HG02885 (cell line): ENCODE measurements around the gene ADGRA1.

Experiments
- ATAC-seq: cut with Tn5 transposase; IDR thresholded peaks from one replicate; pipeline ENCODE4 v1.9.1; 2021; ENCODE audit warnings: mild to moderate bottlenecking; ENCODE audit not compliant: unreplicated experiment, poor library complexity

The ADGRA1 gene, protein sequence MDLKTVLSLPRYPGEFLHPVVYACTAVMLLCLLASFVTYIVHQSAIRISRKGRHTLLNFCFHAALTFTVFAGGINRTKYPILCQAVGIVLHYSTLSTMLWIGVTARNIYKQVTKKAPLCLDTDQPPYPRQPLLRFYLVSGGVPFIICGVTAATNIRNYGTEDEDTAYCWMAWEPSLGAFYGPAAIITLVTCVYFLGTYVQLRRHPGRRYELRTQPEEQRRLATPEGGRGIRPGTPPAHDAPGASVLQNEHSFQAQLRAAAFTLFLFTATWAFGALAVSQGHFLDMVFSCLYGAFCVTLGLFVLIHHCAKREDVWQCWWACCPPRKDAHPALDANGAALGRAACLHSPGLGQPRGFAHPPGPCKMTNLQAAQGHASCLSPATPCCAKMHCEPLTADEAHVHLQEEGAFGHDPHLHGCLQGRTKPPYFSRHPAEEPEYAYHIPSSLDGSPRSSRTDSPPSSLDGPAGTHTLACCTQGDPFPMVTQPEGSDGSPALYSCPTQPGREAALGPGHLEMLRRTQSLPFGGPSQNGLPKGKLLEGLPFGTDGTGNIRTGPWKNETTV

DNA sequence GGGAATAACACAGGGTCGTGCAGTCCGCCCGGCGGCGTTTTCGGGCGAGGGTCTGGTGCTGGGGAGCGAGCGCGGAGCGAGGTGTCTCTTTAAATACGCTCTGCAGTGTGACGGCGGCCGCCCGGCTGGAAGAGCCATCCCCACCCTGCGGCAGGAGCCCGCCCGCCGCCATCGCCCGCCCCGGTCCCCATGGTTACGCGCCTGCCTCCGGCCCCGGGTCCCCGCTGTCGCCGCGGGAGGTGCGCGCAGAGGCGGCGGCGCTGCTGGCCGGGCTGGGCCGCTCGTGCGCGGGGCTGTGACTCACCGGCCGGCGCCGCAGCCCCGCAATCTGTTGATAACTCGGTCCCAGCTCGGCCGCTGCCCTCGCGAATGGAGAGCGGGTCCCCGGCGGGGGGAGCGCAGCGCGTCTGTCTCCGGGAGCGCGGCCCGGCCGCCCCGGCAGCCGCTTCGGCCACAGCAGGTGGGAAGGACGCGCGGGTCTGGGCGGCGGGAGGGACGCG is at the start of gene ADGRA1:
TSS of gene ADGRA1 (plus strand) at position 246 of the 500 bp plus-strand sequence. CDS start 986 bp downstream, outside the sequence.
- ATAC-seq: no peak

DNA sequence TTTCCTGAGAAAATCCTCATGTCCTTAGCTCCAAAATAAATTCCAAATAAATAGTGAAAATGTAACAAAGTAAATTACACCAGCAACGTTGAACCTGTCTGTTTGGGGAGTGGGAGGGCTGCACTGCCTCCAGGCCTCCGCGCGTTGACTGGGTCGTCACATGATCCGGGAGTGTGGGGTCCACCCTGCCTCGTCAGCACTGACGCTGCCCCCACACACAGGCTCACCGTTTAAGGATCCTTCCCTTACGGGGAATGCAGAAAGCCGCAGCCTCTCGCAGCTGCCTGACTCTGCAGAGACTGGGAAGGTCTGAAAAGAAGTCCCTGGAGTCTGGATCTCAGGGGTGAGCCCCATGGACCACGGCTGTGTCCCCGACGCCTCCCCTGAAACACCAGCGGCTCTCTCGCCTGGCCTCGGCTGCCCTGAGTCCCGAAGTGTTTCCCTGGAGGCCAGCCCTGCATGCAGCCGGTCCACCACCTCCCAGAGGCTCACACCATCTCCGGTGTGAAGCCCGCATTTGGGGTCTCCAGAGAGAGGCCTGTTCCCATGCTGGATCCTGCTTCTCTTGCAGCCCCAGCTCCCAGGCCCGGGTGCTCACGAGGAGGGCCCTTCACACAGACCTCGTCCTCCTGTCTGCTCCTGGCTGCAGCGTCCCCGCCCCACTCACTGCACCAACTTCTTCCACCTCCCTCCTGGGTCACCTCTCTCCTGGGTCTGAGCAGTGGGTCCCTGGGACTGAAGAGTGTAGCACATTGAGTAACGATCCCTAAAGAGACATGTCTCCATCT is 49.5 kb upstream of the ADGRA1 start:
- no peak for ATAC-seq

DNA sequence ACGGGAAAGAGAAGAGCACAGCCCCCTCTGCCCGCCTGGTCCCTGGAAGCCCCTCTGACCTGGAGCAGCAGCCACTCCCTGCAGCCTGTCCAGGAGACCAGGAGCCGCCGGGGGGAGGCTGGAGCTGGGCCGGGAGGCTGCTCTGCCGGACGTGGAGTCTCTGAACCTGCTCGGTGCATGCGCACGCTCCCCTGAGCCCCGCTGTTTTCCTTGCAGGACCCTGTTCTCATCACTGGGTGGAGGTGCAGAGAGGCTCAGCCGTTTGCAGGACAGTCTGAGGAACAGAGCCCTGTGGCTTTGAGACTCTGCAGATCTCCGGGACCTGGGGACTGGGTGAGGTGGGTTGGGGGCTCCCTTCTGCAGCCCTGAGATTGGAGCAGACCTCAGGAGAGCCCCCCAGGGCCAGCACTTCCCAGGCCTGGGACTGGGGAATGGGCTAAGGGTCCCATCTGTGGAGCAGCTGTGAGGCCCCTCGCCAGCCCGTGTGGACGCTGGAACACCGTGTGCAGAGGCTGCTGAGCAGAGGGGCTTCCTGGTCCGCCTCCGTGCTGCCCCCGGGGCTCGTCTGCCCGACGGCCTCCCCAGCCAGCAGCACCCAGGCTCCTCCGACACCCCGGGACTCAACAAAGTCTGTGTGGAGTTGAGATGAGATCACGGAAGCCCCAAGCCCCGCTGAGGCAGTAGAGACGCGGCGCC is 48.5 kb upstream of the ADGRA1 start:
- ATAC-seq: no peak

DNA sequence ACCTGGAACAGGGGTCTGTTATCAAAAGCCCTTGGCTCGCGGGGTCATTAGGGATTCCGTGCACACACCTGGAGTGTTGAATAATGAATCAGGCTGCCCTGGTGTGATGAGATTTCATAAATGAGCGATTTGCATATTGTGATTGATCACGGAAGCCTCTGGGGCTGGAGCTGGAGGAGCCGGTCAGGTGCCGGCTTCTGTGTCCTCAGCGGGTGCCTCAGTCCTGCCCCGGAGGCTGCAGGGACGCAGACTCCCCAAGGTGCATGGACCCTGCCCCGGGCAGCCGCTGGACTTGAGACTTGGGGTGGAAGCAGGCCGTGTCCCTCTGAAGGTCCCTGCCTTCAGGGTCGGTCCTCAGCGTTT is 47.9 kb upstream of the ADGRA1 start:
- ATAC-seq: no peak

DNA sequence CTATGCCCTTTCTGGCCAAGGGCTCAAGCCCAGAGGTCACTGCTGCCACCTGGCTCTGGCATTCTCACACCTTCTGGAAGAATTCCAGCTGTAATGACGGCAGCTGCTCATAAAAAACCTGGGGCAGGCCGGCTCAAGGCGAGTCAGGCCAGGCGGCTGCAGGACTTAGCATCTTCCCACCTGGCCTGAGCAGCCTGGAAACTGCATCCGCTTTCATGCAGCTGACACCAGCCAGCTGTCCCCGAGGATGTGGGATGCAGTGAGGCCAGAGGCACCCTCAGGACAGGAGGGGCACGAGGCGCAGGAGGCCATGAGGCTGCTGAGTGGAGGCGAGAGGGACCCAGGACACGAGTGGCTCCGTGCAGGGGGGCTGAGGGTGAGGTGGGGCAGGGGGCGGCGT is 47.5 kb upstream of the ADGRA1 start:
- no peak for ATAC-seq

DNA sequence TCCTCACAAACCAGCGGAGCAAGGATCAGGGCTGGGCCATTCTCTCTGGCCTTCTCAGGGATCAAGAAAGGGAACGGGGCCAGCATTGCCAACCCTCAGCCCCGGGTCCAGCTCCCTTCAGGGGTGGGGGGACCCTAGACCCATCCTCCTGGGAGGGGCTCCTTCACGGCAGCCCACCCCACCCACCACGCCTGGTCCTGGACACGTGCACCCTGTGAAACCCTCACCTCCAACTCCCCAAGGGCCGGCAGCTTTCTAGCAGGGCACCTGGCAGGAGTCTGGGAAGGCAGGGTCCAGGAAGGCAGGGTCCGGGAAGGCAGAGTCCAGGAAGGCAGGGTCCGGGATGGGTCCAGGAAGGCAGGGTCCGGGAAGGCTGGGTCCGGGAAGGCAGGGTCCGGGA is 46.6 kb upstream of the ADGRA1 start:
- no peak for ATAC-seq

DNA sequence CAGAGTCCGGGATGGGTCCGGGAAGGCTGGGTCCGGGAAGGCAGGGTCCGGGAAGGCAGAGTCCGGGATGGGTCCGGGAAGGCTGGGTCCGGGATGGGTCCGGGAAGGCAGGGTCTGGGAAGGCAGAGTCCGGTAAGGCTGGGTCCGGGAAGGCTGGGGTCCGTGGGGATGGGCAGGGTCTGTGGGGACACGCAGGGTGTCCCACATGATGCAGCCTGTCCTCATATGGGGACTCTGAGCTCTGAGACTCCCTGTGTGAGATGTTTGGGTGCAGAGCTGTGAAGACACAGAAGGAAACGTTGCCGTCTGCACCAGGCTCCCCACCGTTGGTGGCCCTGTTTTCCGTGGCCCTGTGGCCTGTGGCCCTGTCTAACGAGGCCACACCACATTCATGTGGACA is 45.7 kb upstream of the ADGRA1 start:
- ATAC-seq: no peak

DNA sequence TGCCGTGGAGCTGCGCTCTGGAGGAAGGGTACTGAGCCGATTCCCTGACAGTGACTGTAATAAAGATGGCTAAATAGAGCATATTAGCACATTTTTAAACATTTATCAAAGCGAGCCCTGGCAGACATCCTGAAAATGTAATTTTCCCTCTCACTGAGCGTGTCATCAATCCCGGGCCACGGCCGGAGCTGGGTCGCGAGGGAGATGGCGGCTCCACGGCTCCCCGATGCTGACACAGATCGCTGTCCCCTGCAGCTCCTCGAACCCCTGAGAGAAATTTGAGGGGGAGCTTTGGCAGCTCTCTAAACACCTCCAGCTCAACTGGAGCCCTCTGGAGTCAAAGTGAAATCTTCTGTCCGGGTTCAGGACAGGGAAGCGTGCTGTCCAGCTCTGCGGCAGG is 44.9 kb upstream of the ADGRA1 start:
- no peak for ATAC-seq

DNA sequence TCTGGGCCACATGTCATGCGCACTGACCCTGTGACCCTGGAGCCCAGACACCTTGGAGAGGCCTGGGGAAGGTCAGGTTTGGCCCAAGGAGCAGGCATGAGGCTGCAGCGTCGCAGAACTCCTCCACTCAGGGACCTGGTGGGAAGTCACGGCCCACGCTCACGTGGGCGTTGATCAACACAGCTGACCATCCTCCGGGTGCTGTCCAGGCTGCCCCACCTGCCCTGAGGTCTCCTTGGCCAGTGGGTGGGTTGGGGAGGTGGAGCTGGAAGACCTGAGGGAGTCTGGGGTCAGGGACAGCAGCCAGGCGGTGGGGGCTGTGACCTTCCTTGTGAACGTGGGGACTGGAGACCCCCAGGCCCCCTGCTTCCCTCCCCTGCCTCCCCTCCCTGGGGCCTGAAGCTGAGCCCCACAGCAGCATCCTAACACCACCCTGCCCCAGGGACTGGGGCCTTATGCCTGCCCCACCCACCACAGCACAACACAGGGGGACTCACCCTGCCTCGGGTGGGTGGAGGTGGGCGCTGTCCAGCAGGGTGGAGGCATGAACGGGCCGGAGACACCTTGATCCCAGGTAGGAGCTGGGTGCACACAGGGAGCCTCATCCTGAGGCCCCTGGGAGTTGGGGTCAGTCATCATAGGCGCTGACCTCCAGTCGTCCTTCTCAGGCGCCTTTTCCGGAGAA is 44.0 kb upstream of the ADGRA1 start:
- ATAC-seq: no peak

DNA sequence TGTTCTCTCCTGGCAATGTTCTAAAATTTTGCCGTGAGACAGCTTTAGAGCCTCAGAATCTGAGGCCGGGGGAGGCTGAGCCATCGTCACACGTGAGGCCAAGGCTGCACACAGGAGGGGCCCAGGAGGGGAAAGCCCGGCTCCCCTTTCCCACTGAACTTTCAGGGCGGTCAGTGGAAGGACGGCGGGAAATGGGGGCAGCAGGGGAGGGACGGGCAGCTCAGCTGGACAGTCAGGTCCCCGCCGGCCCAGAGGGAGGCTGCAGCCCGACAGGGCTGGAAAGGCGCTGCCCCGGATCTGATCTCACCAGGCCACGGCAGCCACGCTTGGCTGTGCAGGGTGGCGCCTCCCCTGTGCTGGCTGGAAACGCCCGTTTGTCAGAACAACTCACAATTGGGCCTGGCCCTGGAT is 43.3 kb upstream of the ADGRA1 start:
- ATAC-seq: no peak

DNA sequence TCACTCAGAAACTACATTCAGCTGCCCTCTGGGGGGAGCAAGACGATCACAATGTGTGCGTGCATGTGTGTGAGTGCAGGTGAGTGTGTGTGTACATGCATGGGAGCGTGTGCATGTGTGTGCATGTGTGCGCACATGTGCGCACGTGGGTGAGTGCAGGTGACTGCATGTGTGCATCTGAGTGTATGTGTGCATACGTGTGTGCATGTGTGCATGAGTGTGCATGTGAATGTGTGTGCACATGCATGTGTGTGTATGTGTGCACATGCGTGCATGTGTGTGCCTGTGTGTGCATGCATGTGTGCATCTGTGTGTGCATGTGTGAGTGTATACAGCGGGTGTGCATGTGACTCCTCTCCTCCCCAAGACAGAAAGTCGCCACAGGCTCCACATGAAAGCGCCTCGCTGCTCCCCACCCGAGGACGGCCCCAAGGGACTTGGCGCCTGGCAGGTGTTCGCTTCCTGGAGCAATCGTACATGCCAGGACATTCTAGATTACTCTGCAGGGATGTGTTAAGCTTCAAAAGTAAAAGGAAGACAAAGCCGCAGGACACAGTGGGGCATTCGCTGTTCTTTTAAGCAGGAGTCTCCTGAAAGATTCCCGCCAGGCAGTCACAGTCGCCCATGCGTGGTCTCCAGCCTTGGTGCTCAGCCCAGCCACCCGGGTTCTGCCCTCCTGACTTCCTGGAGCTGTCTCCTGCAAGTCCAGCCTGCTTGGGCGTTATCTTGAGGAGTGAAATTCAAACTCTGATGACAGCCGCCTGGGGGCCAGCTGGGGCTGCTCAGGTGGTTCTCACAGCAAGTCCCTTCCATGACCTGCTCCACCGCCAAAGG is 42.0 kb upstream of the ADGRA1 start:
- no peak for ATAC-seq

DNA sequence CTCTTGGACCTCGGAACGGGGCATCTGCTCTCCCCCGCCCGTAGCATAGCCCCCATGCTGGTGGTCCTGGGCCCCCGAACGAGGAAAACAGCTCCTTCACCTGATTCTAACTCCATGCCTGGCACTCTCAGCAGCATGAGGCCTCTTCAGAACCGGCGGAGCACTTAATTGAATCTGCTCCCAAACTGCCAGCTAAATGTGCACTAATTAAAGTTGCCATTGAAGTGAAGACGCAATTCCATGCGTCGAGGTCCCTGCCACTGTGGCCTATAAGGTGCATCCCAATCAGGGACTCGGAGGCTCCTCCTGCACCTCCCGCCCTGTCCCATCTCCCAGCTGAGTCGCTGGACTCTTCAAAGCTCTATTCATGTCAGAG is 41.3 kb upstream of the ADGRA1 start:
- no peak for ATAC-seq

DNA sequence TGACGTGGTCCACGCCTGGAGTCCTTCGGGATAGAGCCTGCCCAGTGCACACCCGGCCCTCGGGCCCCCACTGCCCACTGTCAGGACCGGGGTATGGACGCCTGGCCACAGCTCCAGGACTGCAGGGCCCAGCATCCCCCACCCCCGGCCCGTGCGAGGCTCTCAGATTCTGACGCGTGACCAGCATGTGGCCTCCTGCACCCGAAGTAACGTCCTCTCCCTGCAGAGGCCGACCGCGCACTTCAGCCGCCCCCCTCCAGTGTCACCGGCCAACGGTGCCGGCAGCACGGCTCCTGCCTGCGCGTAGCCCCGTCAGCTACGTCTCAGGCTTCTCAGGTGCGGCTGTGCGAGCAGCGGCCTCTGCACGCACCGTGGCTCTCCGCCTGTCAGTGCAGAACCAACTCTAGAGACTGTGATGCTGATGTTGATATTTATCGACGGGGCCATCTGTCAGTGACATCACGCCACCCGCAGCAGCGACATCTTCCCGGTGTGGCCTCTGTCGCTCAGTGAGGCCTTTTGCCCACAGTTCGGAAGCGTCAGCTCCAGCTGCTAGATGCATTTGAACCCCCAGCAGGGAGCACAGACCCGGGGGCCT is 40.1 kb upstream of the ADGRA1 start:
- ATAC-seq: no peak

DNA sequence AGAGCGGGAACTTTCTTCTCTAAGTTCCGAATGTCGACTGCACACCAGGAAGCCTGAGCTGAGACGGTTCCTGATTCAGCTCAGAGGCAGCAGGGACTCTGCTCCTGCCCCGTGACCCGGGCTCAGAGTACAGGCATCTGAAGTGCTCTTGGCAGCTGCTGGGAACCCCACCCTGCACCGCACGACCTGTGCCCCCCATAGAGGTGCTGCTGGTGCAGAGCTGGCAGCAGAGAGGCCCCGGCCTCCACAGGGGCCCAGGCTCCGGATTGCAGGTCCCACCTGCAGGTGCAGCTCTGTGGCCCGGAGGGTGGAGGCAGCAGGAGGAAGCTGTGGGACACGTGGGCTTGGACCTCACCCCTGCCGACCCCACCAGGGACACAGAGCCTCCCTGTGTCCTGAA is 39.5 kb upstream of the ADGRA1 start:
- no peak for ATAC-seq

DNA sequence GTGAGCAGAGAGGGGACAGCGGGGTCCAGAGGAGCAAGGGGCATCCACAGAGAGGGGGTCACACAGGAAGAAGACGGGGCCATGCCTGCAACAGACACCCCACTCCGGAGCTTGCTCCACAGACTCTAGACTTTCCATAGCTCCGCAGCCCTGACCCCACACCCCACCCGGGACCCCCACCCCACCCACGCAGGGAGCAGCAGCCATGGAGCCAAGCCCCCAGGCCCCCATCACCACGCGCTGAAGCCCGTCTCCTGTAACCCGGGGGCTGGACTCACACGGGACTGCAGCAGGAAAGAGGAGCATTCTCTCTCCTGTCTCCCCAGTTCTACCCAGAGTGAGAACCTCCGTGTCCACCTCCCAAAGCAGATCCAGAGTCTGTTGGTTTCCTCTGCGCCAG is 38.8 kb upstream of the ADGRA1 start:
- no peak for ATAC-seq

DNA sequence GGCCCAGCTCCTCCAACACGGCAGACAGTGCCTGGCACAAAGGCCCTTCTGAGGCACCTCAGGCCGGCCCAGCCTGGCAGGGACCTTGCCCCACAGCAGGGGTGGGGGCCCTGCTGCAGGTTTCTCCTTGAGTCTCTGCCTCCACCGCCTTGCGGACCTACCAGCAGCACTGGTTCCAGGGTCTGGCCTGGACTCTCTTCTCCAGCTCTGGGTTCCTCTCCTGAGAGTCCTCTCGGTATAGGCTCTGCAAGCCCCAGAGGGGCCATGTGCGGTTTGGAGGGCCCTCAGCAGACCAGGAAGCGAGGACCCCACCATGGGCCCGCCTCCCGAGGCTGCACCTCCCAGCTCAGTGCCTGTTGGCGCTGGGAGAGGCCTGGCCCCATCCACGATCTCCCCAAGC is 38.1 kb upstream of the ADGRA1 start:
- ATAC-seq: no peak

DNA sequence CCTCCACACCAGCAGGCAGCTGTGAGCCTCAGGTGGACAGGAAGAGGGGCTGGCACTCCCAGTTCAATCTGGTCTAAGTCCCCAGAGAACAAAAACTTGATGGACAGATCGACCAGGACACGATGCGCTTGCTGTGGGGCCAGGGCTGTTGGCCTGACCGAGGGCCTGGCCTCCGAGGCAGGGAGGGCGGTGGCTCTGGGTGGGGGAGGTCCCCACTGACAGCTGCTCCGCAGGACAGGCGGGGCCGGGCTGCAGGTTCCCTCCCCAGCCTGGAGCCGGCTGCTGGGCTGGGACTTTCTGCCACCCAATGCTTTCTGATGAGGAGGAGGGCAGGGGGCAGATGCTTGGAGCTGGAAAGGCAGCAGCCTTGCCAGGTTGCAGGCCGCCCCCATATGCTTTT is 37.4 kb upstream of the ADGRA1 start:
- ATAC-seq: no peak

DNA sequence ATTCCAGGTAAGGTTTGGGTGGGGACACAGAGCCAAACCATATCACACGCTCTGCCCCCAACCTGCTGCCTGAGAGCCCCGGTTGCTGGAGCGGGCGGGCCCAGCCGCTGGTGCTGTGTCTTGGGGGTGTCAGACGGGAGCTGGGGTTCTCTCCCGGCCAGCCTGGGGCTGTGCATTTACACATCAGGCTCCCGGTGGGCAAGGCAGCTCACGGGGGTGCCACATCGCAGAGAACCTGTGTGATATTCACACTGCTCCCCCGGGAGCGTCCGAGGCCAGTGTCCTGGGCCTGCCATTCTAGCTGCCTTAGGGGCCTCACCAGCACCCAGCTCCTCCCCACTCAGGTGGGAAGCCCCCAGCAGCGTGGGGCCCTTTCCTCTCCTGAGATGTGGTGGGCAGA is 35.6 kb upstream of the ADGRA1 start:
- no peak for ATAC-seq
